Measurements from ENCODE around the gene SERPINB10. TPM values are rescaled to one million over a fixed set of nuclear protein-coding genes. Genes with fewer than 3 reads are reported as not detected.

SERPINB10 gene
- total RNA-seq, 1 experiment from 2014 or later: not detected

DNA sequence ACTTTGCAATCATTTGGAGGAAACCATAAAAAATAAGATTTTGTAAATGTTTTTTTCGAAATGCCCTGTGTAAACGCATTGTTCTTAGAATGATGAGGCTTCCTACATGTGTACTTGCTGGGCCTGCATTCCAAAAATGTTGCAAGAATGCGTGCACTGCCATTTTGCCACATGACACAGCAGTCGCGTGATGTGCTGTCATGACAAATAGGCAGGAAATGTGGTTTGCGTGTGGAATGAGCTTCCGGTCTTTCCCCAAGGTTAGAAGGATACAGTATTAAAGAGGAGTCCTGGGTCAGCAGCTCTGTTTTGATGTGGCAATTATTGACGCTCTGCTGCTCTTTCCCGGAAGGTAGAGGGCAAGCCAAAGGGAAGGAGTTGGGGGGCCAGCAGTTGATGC, 38.4 kb upstream of the SERPINB10 start:
- POLR2A ChIA-PET: no interaction called here
- no peak overlapping the region for H3K4me3 ChIP-seq (replicated peaks in 1 of 2; ENCODE audit: low read depth in 1 of 2, low read length in 2 of 2)
- H3K4me2 ChIP-seq (ENCODE audit: low read length): no peak overlapping the region
- no peak for ATAC-seq
- H3K9ac ChIP-seq (ENCODE audit: low read length): no peak overlapping the region
- no peaks in the 10 kb centered on the region for H3K79me2 ChIP-seq (ENCODE audit: insufficient read depth, low read length)
- no peaks in the 10 kb centered on the region for H3K4me1 ChIP-seq (ENCODE audit: control insufficient read depth in 1 of 2, insufficient read depth in 2 of 2, low read length in 2 of 2)
- H3K27ac ChIP-seq (ENCODE audit: low read depth, low read length): no peak overlapping the region
- TF ChIP-seq EGR1 (IDR thresholded peaks at IDR 0.05; ENCODE audit: low read depth): no peak
- TF ChIP-seq, protein P1, sequence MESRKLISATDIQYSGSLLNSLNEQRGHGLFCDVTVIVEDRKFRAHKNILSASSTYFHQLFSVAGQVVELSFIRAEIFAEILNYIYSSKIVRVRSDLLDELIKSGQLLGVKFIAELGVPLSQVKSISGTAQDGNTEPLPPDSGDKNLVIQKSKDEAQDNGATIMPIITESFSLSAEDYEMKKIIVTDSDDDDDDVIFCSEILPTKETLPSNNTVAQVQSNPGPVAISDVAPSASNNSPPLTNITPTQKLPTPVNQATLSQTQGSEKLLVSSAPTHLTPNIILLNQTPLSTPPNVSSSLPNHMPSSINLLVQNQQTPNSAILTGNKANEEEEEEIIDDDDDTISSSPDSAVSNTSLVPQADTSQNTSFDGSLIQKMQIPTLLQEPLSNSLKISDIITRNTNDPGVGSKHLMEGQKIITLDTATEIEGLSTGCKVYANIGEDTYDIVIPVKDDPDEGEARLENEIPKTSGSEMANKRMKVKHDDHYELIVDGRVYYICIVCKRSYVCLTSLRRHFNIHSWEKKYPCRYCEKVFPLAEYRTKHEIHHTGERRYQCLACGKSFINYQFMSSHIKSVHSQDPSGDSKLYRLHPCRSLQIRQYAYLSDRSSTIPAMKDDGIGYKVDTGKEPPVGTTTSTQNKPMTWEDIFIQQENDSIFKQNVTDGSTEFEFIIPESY (IDR thresholded peaks at IDR 0.05; ENCODE audit: extremely low read depth, insufficient replicate concordance, low read length): no peak
- TF ChIP-seq, protein P2, sequence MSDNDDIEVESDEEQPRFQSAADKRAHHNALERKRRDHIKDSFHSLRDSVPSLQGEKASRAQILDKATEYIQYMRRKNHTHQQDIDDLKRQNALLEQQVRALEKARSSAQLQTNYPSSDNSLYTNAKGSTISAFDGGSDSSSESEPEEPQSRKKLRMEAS (IDR thresholded peaks at IDR 0.05): no peak
- TF ChIP-seq FOSL1 (IDR thresholded peaks at IDR 0.05; ENCODE audit: low read depth): no peak
- TF ChIP-seq YY1 (IDR thresholded peaks at IDR 0.05; ENCODE audit: extremely low read depth, insufficient replicate concordance, low read depth, low read length): no peak
- no peak for TF ChIP-seq POLR2AphosphoS5 (IDR thresholded peaks at IDR 0.05; ENCODE audit: low read depth, low read length)
- TF ChIP-seq EZH2phosphoT487 (IDR thresholded peaks at IDR 0.05; ENCODE audit: borderline replicate concordance): no peak
- TF ChIP-seq, protein P3, sequence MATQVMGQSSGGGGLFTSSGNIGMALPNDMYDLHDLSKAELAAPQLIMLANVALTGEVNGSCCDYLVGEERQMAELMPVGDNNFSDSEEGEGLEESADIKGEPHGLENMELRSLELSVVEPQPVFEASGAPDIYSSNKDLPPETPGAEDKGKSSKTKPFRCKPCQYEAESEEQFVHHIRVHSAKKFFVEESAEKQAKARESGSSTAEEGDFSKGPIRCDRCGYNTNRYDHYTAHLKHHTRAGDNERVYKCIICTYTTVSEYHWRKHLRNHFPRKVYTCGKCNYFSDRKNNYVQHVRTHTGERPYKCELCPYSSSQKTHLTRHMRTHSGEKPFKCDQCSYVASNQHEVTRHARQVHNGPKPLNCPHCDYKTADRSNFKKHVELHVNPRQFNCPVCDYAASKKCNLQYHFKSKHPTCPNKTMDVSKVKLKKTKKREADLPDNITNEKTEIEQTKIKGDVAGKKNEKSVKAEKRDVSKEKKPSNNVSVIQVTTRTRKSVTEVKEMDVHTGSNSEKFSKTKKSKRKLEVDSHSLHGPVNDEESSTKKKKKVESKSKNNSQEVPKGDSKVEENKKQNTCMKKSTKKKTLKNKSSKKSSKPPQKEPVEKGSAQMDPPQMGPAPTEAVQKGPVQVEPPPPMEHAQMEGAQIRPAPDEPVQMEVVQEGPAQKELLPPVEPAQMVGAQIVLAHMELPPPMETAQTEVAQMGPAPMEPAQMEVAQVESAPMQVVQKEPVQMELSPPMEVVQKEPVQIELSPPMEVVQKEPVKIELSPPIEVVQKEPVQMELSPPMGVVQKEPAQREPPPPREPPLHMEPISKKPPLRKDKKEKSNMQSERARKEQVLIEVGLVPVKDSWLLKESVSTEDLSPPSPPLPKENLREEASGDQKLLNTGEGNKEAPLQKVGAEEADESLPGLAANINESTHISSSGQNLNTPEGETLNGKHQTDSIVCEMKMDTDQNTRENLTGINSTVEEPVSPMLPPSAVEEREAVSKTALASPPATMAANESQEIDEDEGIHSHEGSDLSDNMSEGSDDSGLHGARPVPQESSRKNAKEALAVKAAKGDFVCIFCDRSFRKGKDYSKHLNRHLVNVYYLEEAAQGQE (IDR thresholded peaks at IDR 0.05; ENCODE audit: low read depth): no peak
- TF ChIP-seq RAD21 (IDR thresholded peaks at IDR 0.05; ENCODE audit: low read depth): no peak
- TF ChIP-seq ZFX (IDR thresholded peaks at IDR 0.05): no peak
- no peak for TF ChIP-seq CBX3 (IDR thresholded peaks at IDR 0.05; ENCODE audit: low read depth)
- no peak for TF ChIP-seq JUND (IDR thresholded peaks at IDR 0.05)
- TF ChIP-seq ELF1 (IDR thresholded peaks at IDR 0.05; ENCODE audit: borderline replicate concordance, low read depth): no peak
- TF ChIP-seq CEBPB (IDR thresholded peaks at IDR 0.05; ENCODE audit: low read depth): no peak
- TF ChIP-seq, protein P4, sequence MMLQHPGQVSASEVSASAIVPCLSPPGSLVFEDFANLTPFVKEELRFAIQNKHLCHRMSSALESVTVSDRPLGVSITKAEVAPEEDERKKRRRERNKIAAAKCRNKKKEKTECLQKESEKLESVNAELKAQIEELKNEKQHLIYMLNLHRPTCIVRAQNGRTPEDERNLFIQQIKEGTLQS (IDR thresholded peaks at IDR 0.05): no peak
- no peak for TF ChIP-seq SRF (IDR thresholded peaks at IDR 0.05; ENCODE audit: low read depth)
- TF ChIP-seq EZH2 (IDR thresholded peaks at IDR 0.05): no peak
- RAD21 ChIA-PET (ENCODE audit: low non-redundant PET in 1 of 2, low total read pairs in 2 of 2, uncharacterized antibody in 2 of 2, unreplicated experiment in 2 of 2): no interaction called here
- BruUV-seq (replicated peaks): no TSS peak
- DNase-seq (ENCODE audit: low read depth, low spot score): no peak
- no peaks in the 10 kb centered on the region for H3K36me3 ChIP-seq (ENCODE audit: control insufficient read depth in 1 of 2, insufficient read depth in 2 of 2, low read length in 2 of 2)
- intact Hi-C loops (cut with micrococcal nuclease): no loop called here
- H3K27me3 ChIP-seq (ENCODE audit: insufficient read depth, low read length): no peaks in the 10 kb centered on the region
- H3K9me3 ChIP-seq (ENCODE audit: control insufficient read depth in 1 of 2, insufficient read depth in 1 of 2, low read depth in 1 of 2, low read length in 2 of 2): no peaks in the 10 kb centered on the region
- no peaks in the 10 kb centered on the region for H3K9me2 ChIP-seq (ENCODE audit: insufficient read depth)
- H2AFZ ChIP-seq (ENCODE audit: low read depth, low read length, poor library complexity, severe bottlenecking): no peak overlapping the region
- no peaks in the 10 kb centered on the region for H4K20me1 ChIP-seq (ENCODE audit: insufficient read depth)
- CTCF ChIA-PET: no interaction called here
